Colonic mucosa (tissue), 4 donors: Measurements from ENCODE around the gene PRRT3. TPM values are rescaled to one million over a fixed set of nuclear protein-coding genes. Genes with fewer than 3 reads are reported as not detected.

Source experiments
- DNase-seq: peaks from one replicate; pipeline ENCODE4 v3.0.0-alpha.2; 2020
- H3K27ac ChIP-seq: fragments of 200-600 bp; one replicate; pipeline ENCODE4 v1.8.0; 2021
- H3K27me3 ChIP-seq: fragments of 200-600 bp; one replicate; pipeline ENCODE4 v1.8.0; 2021
- H3K36me3 ChIP-seq: fragments of 200-600 bp; one replicate; pipeline ENCODE4 v1.8.0; 2021
- H3K4me1 ChIP-seq: fragments of 200-600 bp; one replicate; pipeline ENCODE4 v1.8.0; 2021; ENCODE audit warnings: mild to moderate bottlenecking
- H3K4me3 ChIP-seq: fragments of 200-600 bp; one replicate; pipeline ENCODE4 v1.8.0; 2021
- H3K9ac ChIP-seq, 2 donors: one replicate each; pipeline ENCODE4 v1.7.0; 2013; ENCODE audit warnings: control low read depth in 2 of 2, low read depth in 2 of 2, low read length in 2 of 2
- H3K9me3 ChIP-seq: fragments of 200-600 bp; one replicate; pipeline ENCODE4 v1.8.0; 2021
- CTCF ChIP-seq: fragments of 200-600 bp; IDR thresholded peaks from one replicate; pipeline ENCODE4 v1.8.0; 2022; ENCODE audit warnings: antibody characterized with exemption, mild to moderate bottlenecking
- intact Hi-C: fragments of 100-400 bp; cut with DNase I; formaldehyde crosslinking; loops from one replicate; pipeline ENCODE4 v1.14.1; 2022
- total RNA-seq, 2 donors: library from RNA; stranded (reverse); fragmentation: NEBNext Ultra II Directional in 1 of 2; extraction: Animal tissue kit (Norgen Biotek cat#: 25700) in 1 of 2; gene quantifications; one replicate each; pipeline ENCODE4 v1.2.1, GENCODE V29; 2021
- donor health status: healthy.
- donor health status: DM: no; HTN: no; CAD: no.
- donor health status: DM: no; HTN: no; CAD: no.

The PRRT3 gene
- total RNA-seq, 2 donors from 2014 or later, result 0.96 to 1.1 TPM

- peak; percentile 76 for TF ChIP-seq CTCF
- H3K27ac ChIP-seq, result peak overlapping the region; percentile 69
- H3K4me3 ChIP-seq, result peak overlapping the region; percentile 47
- intact Hi-C loops, result no loop called here
- peak overlapping the region; percentile 71 to 81 for H3K9ac ChIP-seq
- DNase-seq, result peak; percentile 86
- H3K36me3 ChIP-seq, result no peaks in the 10 kb centered on the region
- no peaks in the 10 kb centered on the region for H3K4me1 ChIP-seq
- H3K27me3 ChIP-seq, result no peaks in the 10 kb centered on the region
- no peaks in the 10 kb centered on the region for H3K9me3 ChIP-seq
Measured at GRCh38 chr3:9946112-9947024, 5.8 kb downstream of the PRRT3 start.

- H3K27ac ChIP-seq, result no peak overlapping the region
- H3K4me3 ChIP-seq, result no peak overlapping the region
- intact Hi-C loops, result no loop called here
Measured at GRCh38 chr3:9945358-9945757, 6.8 kb downstream of the PRRT3 start.

GRCh38 chr3:9944271-9944670, 7.9 kb downstream of the PRRT3 start:
- intact Hi-C loops, result no loop called here
- no peaks in the 10 kb centered on the region for H3K36me3 ChIP-seq
- no peaks in the 10 kb centered on the region for H3K27me3 ChIP-seq
- H3K4me1 ChIP-seq, result no peaks in the 10 kb centered on the region
- no peak overlapping the region for H3K4me3 ChIP-seq
- DNase-seq, result no peak
- TF ChIP-seq CTCF, result no peak
- H3K9me3 ChIP-seq, result no peaks in the 10 kb centered on the region
- no peak overlapping the region for H3K9ac ChIP-seq
- H3K27ac ChIP-seq, result no peak overlapping the region

More at GRCh38 chr3:9945358-9945757, 6.8 kb downstream of the PRRT3 start:
- no peaks in the 10 kb centered on the region for H3K27me3 ChIP-seq
- H3K9me3 ChIP-seq, result no peaks in the 10 kb centered on the region
- H3K36me3 ChIP-seq, result no peaks in the 10 kb centered on the region
- no peak for TF ChIP-seq CTCF
- no peak overlapping the region for H3K9ac ChIP-seq
- no peak for DNase-seq
- no peaks in the 10 kb centered on the region for H3K4me1 ChIP-seq

GRCh38 chr3:9942934-9943690, 9.1 kb downstream of the PRRT3 start:
- Histone ChIP-seq H3K9ac (no peak overlapping the region), H3K27me3 (no peaks in the 10 kb centered on the region), H3K4me1 (no peaks in the 10 kb centered on the region), H3K36me3 (no peaks in the 10 kb centered on the region), H3K4me3 (no peak overlapping the region), H3K27ac (no peak overlapping the region), H3K9me3 (no peaks in the 10 kb centered on the region)
- intact Hi-C loops, result no loop called here
- TF ChIP-seq CTCF, result no peak
- no peak for DNase-seq

GRCh38 chr3:9942164-9942563, 10.0 kb downstream of the PRRT3 start:
- intact Hi-C loops, result no loop called here
- no peaks in the 10 kb centered on the region for H3K36me3 ChIP-seq
- TF ChIP-seq CTCF, result no peak
- no peaks in the 10 kb centered on the region for H3K9me3 ChIP-seq
- DNase-seq, result no peak
- no peak overlapping the region for H3K9ac ChIP-seq
- H3K4me3 ChIP-seq, result no peak overlapping the region
- H3K27ac ChIP-seq, result no peak overlapping the region
- no peaks in the 10 kb centered on the region for H3K27me3 ChIP-seq
- no peaks in the 10 kb centered on the region for H3K4me1 ChIP-seq
